AG20443 (cell line): ENCODE results near the gene BCL6B.

Source experiments
- DNase-seq: peaks from one replicate; pipeline ENCODE4 v3.0.0; 2012; ENCODE audit warnings: low spot score, mixed read lengths

BCL6B gene

GRCh38 chr17:7007143-7007542 lies 15.7 kb upstream of the BCL6B start:
- no peak for DNase-seq

DNA sequence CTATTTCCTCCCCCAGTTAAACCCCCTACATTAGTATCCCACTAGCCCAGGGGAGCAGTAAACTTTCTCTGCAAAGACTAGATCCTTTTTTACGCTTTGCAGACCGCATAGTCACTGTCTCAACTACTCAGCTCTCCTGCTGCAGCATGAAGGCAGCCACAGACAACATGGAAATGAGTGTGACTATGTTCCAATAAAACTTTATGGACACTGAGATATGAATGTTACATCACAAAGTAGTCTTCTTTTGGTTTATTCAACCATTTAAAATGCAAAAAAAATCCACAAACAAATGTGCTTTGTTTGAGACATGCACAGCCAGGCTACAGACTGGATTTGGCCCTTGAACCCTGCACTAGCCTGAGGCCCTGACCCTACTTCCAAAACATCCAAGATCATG lies 12.3 kb upstream of the BCL6B start:
- DNase-seq, result no peak

- DNase-seq, result no peak
These were observed 11.4 kb upstream of the BCL6B start for GRCh38 chr17:7011415-7011814.

GRCh38 chr17:7011942-7012254 lies 11.0 kb upstream of the BCL6B start:
- DNase-seq, result no peak

DNA sequence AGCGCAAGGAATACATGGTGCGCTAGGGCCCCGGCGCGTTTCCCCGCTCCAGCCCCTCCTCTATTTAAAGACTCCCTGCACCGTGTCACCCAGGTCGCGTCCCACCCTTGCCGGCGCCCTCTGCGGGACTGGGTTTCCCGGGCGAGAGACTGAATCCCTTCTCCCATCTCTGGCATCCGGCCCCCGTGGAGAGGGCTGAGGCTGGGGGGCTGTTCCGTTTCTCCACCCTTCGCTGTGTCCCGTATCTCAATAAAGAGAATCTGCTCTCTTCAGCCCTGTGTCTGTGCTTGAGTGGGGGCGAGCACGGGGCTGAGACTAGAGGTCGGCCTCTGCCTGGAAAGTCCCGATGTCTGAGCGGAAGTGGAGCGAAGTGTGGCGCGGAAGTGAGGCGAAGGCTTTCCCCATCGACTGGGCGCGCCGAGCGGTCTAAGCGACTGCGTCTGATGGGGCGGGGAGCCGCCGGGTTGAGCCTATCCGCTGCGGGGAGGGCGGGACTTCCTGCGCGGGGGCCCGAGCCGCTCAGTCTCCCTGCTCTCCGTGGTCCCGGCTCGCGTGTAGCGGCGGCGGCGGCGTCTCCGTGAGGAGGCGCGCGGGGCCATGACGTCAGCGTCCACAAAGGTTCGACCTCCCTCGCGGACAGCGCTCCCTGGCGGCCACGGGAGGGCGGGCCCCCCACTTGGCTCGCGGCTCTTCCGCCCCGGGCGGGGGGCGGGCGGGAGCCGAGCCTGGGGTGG lies 8.4 kb upstream of the BCL6B start:
- peak; percentile 96 for DNase-seq

DNA sequence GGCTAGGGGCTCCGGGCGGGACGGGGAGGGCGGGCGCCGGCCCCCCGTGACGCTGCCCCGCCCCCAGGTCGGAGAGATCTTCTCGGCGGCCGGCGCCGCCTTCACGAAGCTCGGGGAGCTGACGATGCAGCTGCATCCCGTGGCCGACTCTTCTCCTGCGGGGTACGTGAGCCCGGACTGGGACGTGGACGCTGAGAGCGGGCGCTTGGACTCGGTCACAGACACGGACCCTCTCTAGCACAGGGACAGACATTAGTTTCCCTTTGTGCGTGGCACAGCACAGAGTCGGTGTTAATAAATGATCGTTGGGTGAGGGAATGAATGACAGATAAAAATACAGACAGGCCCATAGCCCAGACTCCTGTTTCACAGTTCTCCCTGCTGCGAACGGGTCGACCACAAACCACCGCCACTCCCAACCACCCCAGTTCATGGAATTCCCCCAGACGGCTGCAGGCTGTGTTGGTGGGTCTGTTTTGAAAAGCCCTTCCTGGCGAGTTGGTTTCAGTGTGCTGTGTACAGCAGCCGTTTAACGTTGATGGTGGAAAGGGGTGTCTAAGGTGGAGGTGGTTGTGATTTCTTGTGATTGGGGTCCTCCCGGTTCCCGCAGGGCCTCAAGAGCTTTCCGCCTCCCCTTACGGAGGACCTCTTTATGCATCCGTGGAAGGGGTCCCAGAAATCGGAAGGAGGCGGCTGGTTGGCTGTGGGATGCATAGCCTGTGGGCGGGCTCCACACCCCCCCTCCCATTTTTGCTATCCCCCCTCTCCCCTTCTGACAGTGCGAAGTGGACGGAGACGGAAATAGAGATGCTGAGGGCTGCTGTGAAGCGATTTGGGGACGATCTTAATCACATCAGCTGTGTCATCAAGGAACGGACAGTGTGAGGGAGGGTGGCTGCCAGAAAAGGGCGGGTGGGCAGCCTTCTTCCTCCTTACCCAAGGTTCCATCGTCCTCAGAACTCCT lies 7.6 kb upstream of the BCL6B start:
- DNase-seq, result peak; percentile 57

DNA sequence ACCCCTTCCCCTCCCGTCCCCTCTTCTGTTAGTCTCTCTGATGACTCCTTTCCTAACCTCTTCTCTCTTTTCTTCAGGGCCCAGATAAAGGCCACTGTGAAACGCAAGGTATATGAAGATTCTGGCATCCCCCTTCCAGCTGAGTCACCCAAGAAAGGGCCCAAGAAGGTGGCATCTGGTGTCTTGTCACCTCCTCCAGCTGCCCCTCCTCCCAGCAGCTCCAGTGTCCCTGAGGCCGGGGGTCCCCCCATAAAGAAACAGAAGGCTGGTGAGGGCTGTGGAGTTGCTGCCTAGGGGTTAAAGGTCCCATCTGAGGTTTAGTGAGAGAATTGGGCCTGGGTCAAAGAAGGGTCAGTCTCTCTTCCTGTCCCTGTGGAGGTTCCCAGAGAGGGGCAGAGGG lies 6.4 kb upstream of the BCL6B start:
- no peak for DNase-seq

DNA sequence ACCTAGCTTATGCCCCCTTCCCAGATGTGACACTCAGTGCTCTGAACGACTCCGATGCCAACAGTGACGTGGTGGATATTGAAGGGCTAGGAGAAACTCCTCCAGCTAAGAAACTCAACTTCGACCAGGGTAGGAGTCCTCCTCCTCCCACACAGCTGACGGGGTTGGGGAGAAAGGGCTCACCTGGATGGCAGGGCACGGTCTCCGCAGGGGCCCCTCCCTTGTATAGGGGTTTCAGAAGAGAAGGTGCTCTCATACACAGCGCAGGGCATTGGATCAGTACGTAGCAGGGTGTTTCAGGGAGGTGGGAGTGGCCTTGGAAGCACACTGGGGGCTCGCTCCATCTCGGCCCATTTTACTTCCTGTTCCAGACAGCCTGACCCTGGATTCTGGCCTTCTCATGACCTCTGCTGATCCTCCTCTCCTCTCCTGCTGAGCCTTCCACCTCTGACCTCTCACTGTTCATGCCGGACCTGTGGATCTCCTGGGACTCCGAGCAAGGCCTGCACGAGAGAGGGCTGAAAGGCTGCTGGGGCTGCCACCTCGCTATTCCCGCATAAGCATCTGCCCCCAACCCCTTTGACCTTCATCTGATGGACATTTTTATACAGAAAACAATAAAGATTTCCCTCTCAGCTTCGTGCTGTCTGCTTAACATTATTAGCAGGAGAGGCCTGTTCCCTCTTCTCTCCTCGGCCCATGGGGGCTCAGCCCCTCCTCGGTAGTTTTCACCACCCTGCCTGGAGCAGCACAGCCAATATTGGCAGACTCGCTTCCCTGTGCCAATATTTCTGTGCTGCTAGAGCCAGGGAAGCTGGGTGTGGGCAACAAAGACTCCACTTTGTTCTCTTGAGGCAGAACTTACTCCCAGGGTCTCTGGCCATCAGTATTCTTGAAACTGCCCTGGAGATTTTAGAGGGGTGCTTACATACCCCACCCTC lies 5.7 kb upstream of the BCL6B start:
- no peak for DNase-seq

DNA sequence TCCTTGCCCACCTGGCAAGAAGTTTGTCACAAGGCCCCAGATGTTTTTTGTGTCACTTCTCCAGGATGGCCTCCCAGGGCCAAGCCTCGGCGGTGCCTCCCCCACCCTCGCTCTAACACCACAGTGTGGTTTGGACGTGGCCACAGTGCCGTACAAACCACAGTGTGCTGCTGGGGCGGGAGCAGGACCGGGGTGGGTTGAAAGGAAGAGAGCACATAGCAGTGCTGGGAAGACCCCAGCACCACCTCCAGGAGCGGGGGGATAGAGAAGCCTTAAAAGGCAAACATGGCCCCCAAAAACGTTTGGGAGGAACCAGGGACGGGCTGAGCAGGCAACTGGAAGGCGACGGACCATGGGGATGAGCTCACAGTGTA lies 5.0 kb upstream of the BCL6B start:
- DNase-seq, result no peak

DNA sequence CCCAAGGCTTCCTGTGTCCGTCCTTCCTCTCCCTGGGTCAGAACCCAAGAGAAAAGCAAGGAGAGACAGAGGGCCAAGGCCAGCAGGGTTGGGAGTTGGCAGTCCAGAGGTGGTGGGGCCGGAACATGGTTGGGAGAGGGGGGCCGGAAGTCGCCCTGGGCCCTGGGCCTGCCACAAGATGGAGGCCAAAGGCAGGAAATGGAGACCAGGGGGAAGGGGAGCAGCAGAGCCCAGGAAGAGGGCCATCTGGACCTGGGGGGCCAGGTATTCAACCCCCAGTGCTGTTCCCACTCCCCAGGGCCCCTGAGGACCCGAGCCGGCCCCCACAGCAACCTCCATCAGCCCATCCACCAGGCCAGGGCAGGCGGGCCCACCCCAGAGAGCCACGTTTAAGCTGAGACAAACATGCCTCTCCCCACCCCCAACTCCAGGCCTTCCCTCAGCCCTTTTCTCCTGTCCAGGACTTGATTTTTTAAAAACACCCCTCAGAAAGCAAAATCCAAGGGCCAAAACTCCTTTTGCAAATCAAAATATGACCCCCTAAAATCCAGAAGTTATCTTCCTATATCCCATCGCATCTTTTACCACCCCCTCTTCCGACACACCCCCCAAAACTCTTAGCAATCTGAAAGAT lies 4.4 kb upstream of the BCL6B start:
- DNase-seq, result peak; percentile 72

DNA sequence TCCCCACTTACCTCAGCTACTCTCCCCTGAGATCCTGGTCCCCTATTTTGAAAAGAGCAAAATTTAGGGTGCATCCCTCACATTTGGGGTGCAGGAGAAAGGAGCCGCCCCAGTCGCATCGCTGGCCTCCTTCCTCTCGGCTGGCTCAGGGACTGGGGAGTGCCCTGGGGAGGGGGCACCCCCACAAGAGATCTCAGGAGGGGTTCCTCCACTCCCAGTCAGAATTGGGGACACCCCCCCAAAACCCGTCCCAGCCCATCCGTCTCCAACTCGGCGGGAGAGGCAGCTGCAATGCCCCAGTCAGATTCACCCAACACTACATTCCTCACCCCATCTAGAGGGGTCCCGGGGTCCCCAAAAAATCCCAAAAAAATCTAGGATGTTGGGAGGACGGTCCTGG lies 3.5 kb upstream of the BCL6B start:
- no peak for DNase-seq

- DNase-seq, result peak; percentile 66
These were observed 2.9 kb upstream of the BCL6B start for GRCh38 chr17:7019839-7020519.

GRCh38 chr17:7020894-7021664 lies 1.8 kb upstream of the BCL6B start:
- DNase-seq, result no peak

- peak; percentile 93 for DNase-seq
These were observed 664 bp upstream of the BCL6B start for GRCh38 chr17:7021993-7022778.

DNA sequence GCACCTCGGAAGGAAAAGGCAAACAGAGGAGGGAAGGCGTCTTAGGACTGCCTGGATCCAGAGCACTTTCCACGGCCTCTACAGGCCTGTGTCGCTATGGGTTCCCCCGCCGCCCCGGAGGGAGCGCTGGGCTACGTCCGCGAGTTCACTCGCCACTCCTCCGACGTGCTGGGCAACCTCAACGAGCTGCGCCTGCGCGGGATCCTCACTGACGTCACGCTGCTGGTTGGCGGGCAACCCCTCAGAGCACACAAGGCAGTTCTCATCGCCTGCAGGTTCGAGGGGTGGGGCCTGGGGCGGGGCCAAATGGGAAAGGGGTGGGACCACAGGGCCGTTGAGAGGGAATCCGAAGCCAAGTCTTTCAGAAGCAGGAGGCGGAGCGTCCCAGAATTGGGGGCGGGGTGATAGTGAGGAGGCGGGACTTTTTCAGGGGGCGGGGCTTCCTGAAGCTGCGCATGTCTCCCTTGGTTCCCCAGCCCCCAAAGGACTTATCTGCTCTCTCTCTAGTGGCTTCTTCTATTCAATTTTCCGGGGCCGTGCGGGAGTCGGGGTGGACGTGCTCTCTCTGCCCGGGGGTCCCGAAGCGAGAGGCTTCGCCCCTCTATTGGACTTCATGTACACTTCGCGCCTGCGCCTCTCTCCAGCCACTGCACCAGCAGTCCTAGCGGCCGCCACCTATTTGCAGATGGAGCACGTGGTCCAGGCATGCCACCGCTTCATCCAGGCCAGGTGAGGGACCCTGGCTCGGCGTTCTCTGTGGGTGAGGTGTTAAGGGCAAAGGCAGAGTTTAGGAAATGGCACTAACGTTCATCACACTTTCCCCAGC lies 939 bp downstream of the BCL6B start:
- DNase-seq, result peak; percentile 94

- DNase-seq, result no peak
These were observed 1.5 kb downstream of the BCL6B start for GRCh38 chr17:7024402-7024785.

DNA sequence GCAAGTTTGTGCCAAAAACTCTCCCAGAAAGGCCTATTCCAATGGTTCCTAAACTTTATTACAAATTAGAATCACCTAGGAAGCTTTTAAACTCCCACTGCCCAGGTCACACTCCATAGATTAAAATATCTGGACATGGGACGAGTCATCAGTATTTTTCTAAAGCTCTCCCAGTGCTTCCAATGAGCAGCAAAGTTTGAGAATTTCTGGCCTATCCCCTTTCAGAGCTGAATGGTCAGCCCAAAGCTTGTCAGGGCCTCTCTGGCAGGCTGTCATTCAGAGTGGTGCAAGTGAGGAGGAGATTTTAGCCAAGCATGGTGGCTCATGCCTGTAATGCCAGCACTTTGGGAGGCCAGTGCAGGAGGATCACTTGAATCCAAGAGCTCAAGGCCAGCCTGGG lies 2.4 kb downstream of the BCL6B start:
- DNase-seq, result no peak

GRCh38 chr17:7026471-7027115 lies 3.7 kb downstream of the BCL6B start:
- no peak for DNase-seq
